Endothelial cell of umbilical vein (primary cell): ENCODE measurements around the gene USP6NL. TPM values are rescaled to one million over a fixed set of nuclear protein-coding genes. Genes with fewer than 3 reads are reported as not detected.
A peak's percentile ranks its signal among the peaks of the same experiment; 100 is the strongest.

Experiments used
- BruUV-seq: library from RNA; stranded (reverse); fragments of 400-500 nt; replicated peaks from 2 replicates; lab custom pipeline; 2021; lab: Mats Ljungman, UMichigan
- CTCF ChIA-PET: fragments of 300-600, 350-600 bp; sonication (Branson Sonifier 250); formaldehyde crosslinking; loops from one replicate; lab custom pipeline; 2021; ENCODE audit warnings: antibody characterized with exemption, inconsistent platforms; lab: Charles Lee
- POLR2A ChIA-PET: fragments of 300-600, 350-600 bp; sonication (Branson Sonifier 250); formaldehyde crosslinking; loops from one replicate; lab custom pipeline; 2021; ENCODE audit warnings: antibody characterized with exemption, inconsistent platforms; lab: Charles Lee
- DNase-seq: peaks from one replicate; pipeline ENCODE4 v3.0.0-alpha.2; 2011; ENCODE audit warnings: low read depth, low spot score
- FAIRE-seq: peaks from 2 replicates; lab custom pipeline; 2011; peaks lifted over from hg19 to GRCh38; lab: Jason Lieb, UNC
- H2AFZ ChIP-seq: 2 replicates; pipeline ENCODE4 v1.6.0; 2012; ENCODE audit warnings: low read depth, low read length, control low read depth, inconsistent platforms
- H3K27ac ChIP-seq: 2 replicates; pipeline ENCODE4 v1.5.1; 2011; ENCODE audit warnings: low read depth, mild to moderate bottlenecking, control low read depth, low read length, moderate library complexity; ENCODE audit not compliant: insufficient read depth
- H3K27me3 ChIP-seq, 2 experiments: 2 replicates each; pipeline versions ENCODE4 v1.6.0 to v1.6.1; 2011; ENCODE audit warnings: low read length in 2 of 2, mixed read lengths in 1 of 2; ENCODE audit not compliant: control insufficient read depth in 2 of 2, insufficient read depth in 2 of 2
- H3K36me3 ChIP-seq, 2 experiments: 2 replicates in 1 of 2; 3 replicates in 1 of 2; pipeline ENCODE4 v1.5.1; 2011; ENCODE audit warnings: low read length in 2 of 2, mild to moderate bottlenecking in 1 of 2, moderate library complexity in 1 of 2; ENCODE audit not compliant: control insufficient read depth in 2 of 2, insufficient read depth in 2 of 2; ENCODE audit errors: extremely low read depth in 1 of 2
- H3K4me1 ChIP-seq: 3 replicates; pipeline ENCODE4 v1.5.1; 2011; ENCODE audit warnings: mild to moderate bottlenecking, low read length; ENCODE audit not compliant: control insufficient read depth, insufficient read depth; ENCODE audit errors: extremely low read depth
- H3K4me2 ChIP-seq: 2 replicates; pipeline ENCODE4 v1.6.1; 2011; ENCODE audit warnings: low read length, control low read depth, mixed read lengths; ENCODE audit not compliant: insufficient read depth
- H3K4me3 ChIP-seq, 3 experiments: fragments of 200-600 bp in 1 of 3; sonication (generic), shearing (Covaris generic) in 1 of 3; replicated peaks in 1 of 3; 2 replicates each; pipeline ENCODE4 v1.5.1; 2011 to 2016; ENCODE audit warnings: control low read depth in 3 of 3, low read length in 3 of 3, mild to moderate bottlenecking in 2 of 3, inconsistent platforms in 1 of 3, low read depth in 1 of 3, moderate library complexity in 1 of 3; ENCODE audit not compliant: insufficient read depth in 1 of 3
- H3K79me2 ChIP-seq: 2 replicates; pipeline ENCODE4 v1.6.0; 2012; ENCODE audit warnings: low read length, inconsistent platforms; ENCODE audit not compliant: control insufficient read depth, insufficient read depth
- H3K9ac ChIP-seq: replicated peaks from 2 replicates; pipeline ENCODE3; 2011; ENCODE audit warnings: low read length, control low read depth; ENCODE audit not compliant: insufficient read depth; ENCODE audit errors: extremely low read depth
- H3K9me1 ChIP-seq: replicated peaks from 3 replicates; pipeline ENCODE4 v1.6.0; 2011; ENCODE audit warnings: mild to moderate bottlenecking, low read length; ENCODE audit not compliant: control insufficient read depth, insufficient read depth; ENCODE audit errors: extremely low read depth
- H3K9me3 ChIP-seq: replicated peaks from 2 replicates; pipeline ENCODE4 v1.5.1; 2012; ENCODE audit warnings: low read length, inconsistent platforms; ENCODE audit not compliant: control insufficient read depth, insufficient read depth
- H4K20me1 ChIP-seq: replicated peaks from 2 replicates; pipeline ENCODE3; 2011; ENCODE audit warnings: mild to moderate bottlenecking, low read length; ENCODE audit not compliant: control insufficient read depth, insufficient read depth; ENCODE audit errors: extremely low read depth
- EZH2 ChIP-seq: IDR thresholded peaks from 2 replicates; pipeline ENCODE4 v1.6.1; 2012; ENCODE audit warnings: borderline replicate concordance, low read depth, mild to moderate bottlenecking, moderate library complexity, low read length, inconsistent platforms; ENCODE audit not compliant: severe bottlenecking
- FOS ChIP-seq: IDR thresholded peaks from 2 replicates; pipeline ENCODE4 v1.6.1; 2011; ENCODE audit warnings: mild to moderate bottlenecking, low read length, moderate library complexity, borderline replicate concordance; ENCODE audit not compliant: insufficient read depth
- GATA2 ChIP-seq: IDR thresholded peaks from 2 replicates; pipeline ENCODE4 v1.7.0; 2011; ENCODE audit warnings: low read depth, mild to moderate bottlenecking, moderate library complexity, mixed read lengths, low read length; ENCODE audit not compliant: insufficient read length, insufficient read depth
- JUN ChIP-seq: IDR thresholded peaks from 2 replicates; pipeline ENCODE4 v1.6.1; 2011; ENCODE audit warnings: borderline replicate concordance, low read depth; ENCODE audit not compliant: insufficient read length, insufficient read depth
- MYC ChIP-seq: IDR thresholded peaks from one replicate; pipeline ENCODE4 v1.6.1; 2011; ENCODE audit warnings: mild to moderate bottlenecking, low read depth, low read length
- POLR2A ChIP-seq: IDR thresholded peaks from 2 replicates; pipeline ENCODE4 v1.6.1; 2012; ENCODE audit warnings: low read depth, mild to moderate bottlenecking, control low read depth, low read length
- POLR2AphosphoS5 ChIP-seq: IDR thresholded peaks from 2 replicates; pipeline ENCODE4 v1.6.1; 2012; ENCODE audit warnings: low read depth, mild to moderate bottlenecking, control low read depth, low read length, moderate library complexity; ENCODE audit not compliant: insufficient read depth
- dilution Hi-C: fragments of 300-500 bp; cut with MboI; formaldehyde crosslinking; loops from one replicate; pipeline ENCODE4 v1.15.0; 2019; ENCODE audit warnings: low sequenced_read_pairs; ENCODE audit not compliant: extremely low pct_ligation_motif_present
- intact Hi-C: fragments of 100-400 bp; cut with micrococcal nuclease; formaldehyde crosslinking; loops from one replicate; pipeline ENCODE4 v1.10.0; 2022
- polyA plus RNA-seq, 4 experiments: library from polyadenylated mRNA; depleted of rRNA in 3 of 4; stranded (reverse) in 3 of 4; unstranded in 1 of 4; fragments of >200 nt; gene quantifications; 2 replicates each; pipeline versions ENCODE4 v1.2.1 to v1.2.3, GENCODE V29; 2011 to 2012; ENCODE audit warnings: missing spikeins in 1 of 4
- total RNA-seq: library from RNA; stranded (reverse); gene quantifications from 2 replicates; pipeline ENCODE4 v1.2.3, GENCODE V29; 2021
- TF ChIP-seq, protein P1 (sequence below): IDR thresholded peaks from 2 replicates; pipeline ENCODE4 v1.6.1; 2011; ENCODE audit not compliant: insufficient read depth, insufficient read length
- TF ChIP-seq, protein P2 (sequence below), 2 donors: IDR thresholded peaks; 1 replicate in 1 of 2; 2 replicates in 1 of 2; pipeline ENCODE4 v1.5.1; 2011; ENCODE audit warnings: low read length in 2 of 2, mild to moderate bottlenecking in 2 of 2, moderate library complexity in 2 of 2, control low read depth in 1 of 2, inconsistent platforms in 1 of 2, low read depth in 1 of 2; ENCODE audit not compliant: insufficient read depth in 1 of 2; ENCODE audit errors: extremely low read depth in 1 of 2

Gene USP6NL
- total and polyA plus RNA-seq, 2 donors (not counting 3 experiments of a cell fraction or from before 2014, with no cell fraction given) = 13.5 to 29.2 TPM

GRCh38 chr10:11602358-11602757, 9.1 kb downstream of the USP6NL start:
- TF ChIP-seq GATA2 (no peak), FOS (no peak), MYC (no peak), POLR2A (no peak)
- TF ChIP-seq, protein P1, sequence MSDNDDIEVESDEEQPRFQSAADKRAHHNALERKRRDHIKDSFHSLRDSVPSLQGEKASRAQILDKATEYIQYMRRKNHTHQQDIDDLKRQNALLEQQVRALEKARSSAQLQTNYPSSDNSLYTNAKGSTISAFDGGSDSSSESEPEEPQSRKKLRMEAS = no peak
- FAIRE-seq (no peak), DNase-seq (no peak)
- CTCF ChIA-PET = interaction anchor here (0.6 to 0.7 kb wide), 3 partner anchors 123 to 156 kb away, joined by 3 to 4 read pairs (median 3); no protein-coding TSS in a partner anchor
- Histone ChIP-seq H3K27ac (no peak overlapping the region), H3K27me3 (no peaks in the 10 kb centered on the region), H2AFZ (no peak overlapping the region), H3K9me3 (no peaks in the 10 kb centered on the region), H3K4me1 (peaks cover 12% of the 10 kb centered on the region), H3K9me1 (peaks cover 5% of the 10 kb centered on the region), H3K79me2 (peaks cover 79% of the 10 kb centered on the region), H4K20me1 (peaks cover 19% of the 10 kb centered on the region), H3K4me2 (peak overlapping the region; percentile 67), H3K9ac (no peak overlapping the region), H3K4me3 (no peak overlapping the region), H3K36me3 (no peaks in the 10 kb centered on the region)
- intact Hi-C loops (loop anchor here (2.0 kb wide), 2 partner anchors 14 to 86 kb away; no protein-coding TSS in a partner anchor), dilution Hi-C loops (no loop called here)
- no TSS peak for BruUV-seq
- POLR2A ChIA-PET = no interaction called here

GRCh38 chr10:11601670-11602069, 9.8 kb downstream of the USP6NL start:
- Histone ChIP-seq H3K36me3 (no peaks in the 10 kb centered on the region), H4K20me1 (peaks cover 19% of the 10 kb centered on the region), H3K27me3 (no peaks in the 10 kb centered on the region), H3K9ac (no peak overlapping the region), H3K9me1 (peaks cover 5% of the 10 kb centered on the region), H3K79me2 (peaks cover 72% of the 10 kb centered on the region), H2AFZ (no peak overlapping the region), H3K27ac (no peak overlapping the region), H3K4me3 (no peak overlapping the region), H3K4me1 (peaks cover 12% of the 10 kb centered on the region), H3K4me2 (no peak overlapping the region), H3K9me3 (no peaks in the 10 kb centered on the region)
- CTCF ChIA-PET = interaction anchor here (0.7 kb wide), 2 partner anchors 54 to 123 kb away, joined by 3 read pairs; no protein-coding TSS in a partner anchor
- FAIRE-seq = no peak
- BruUV-seq = no TSS peak
- intact Hi-C loops (loop anchor here (2.0 kb wide), 2 partner anchors 13 to 85 kb away; no protein-coding TSS in a partner anchor), dilution Hi-C loops (no loop called here)
- no peak for TF ChIP-seq MYC
- TF ChIP-seq FOS = no peak
- no peak for TF ChIP-seq GATA2
- no peak for TF ChIP-seq POLR2AphosphoS5
- TF ChIP-seq POLR2A = no peak
- TF ChIP-seq, protein P1 = no peak
- TF ChIP-seq JUN = no peak
- TF ChIP-seq EZH2 = no peak
- TF ChIP-seq, protein P2, sequence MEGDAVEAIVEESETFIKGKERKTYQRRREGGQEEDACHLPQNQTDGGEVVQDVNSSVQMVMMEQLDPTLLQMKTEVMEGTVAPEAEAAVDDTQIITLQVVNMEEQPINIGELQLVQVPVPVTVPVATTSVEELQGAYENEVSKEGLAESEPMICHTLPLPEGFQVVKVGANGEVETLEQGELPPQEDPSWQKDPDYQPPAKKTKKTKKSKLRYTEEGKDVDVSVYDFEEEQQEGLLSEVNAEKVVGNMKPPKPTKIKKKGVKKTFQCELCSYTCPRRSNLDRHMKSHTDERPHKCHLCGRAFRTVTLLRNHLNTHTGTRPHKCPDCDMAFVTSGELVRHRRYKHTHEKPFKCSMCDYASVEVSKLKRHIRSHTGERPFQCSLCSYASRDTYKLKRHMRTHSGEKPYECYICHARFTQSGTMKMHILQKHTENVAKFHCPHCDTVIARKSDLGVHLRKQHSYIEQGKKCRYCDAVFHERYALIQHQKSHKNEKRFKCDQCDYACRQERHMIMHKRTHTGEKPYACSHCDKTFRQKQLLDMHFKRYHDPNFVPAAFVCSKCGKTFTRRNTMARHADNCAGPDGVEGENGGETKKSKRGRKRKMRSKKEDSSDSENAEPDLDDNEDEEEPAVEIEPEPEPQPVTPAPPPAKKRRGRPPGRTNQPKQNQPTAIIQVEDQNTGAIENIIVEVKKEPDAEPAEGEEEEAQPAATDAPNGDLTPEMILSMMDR (IDR thresholded peaks at IDR 0.05; ENCODE audit: extremely low read depth in 1 of 2, insufficient read depth in 1 of 2, low read depth in 1 of 2, low read length in 2 of 2) = no peak
- DNase-seq = no peak
- POLR2A ChIA-PET = no interaction called here
